ENCODE data around the gene MACROD1. TPM values are rescaled to one million over a fixed set of nuclear protein-coding genes. Genes with fewer than 3 reads are reported as not detected.

MACROD1 gene
- total RNA-seq, 2 experiments from 2014 or later = 13.5 to 16.1 TPM

- peaks cover 16% of the 10 kb centered on the region for H3K27me3 Mint-ChIP-seq
- no peak for DNase-seq
- no peak overlapping the region for H3K4me3 Mint-ChIP-seq
- POLR2A ChIA-PET = no interaction called here
- H3K4me1 Mint-ChIP-seq = no peaks in the 10 kb centered on the region
- H3K36me3 Mint-ChIP-seq = no peaks in the 10 kb centered on the region
- no peak for ATAC-seq (ENCODE audit: low read depth)
- H3K27ac Mint-ChIP-seq = no peak overlapping the region
- H3K9me3 Mint-ChIP-seq = no peaks in the 10 kb centered on the region
Observed at GRCh38 chr11:64040684-64041322, 125.1 kb downstream of the MACROD1 start.

GRCh38 chr11:64039012-64039665 is 126.8 kb downstream of the MACROD1 start:
- Mint-ChIP-seq H3K27ac (no peak overlapping the region), H3K27me3 (peaks cover 28% of the 10 kb centered on the region), H3K36me3 (no peaks in the 10 kb centered on the region), H3K4me1 (peaks cover 5% of the 10 kb centered on the region), H3K4me3 (no peak overlapping the region), H3K9me3 (no peaks in the 10 kb centered on the region)
- POLR2A ChIA-PET = no interaction called here
- DNase-seq = no peak
- ATAC-seq (ENCODE audit: low read depth) = no peak

GRCh38 chr11:64038500-64038899 is 127.4 kb downstream of the MACROD1 start:
- POLR2A ChIA-PET = no interaction called here
- H3K9me3 Mint-ChIP-seq = no peaks in the 10 kb centered on the region
- peaks cover 32% of the 10 kb centered on the region for H3K27me3 Mint-ChIP-seq
- peaks cover 5% of the 10 kb centered on the region for H3K4me1 Mint-ChIP-seq
- ATAC-seq (ENCODE audit: low read depth) (no peak), DNase-seq (no peak)
- no peaks in the 10 kb centered on the region for H3K36me3 Mint-ChIP-seq
- H3K27ac Mint-ChIP-seq = no peak overlapping the region
- no peak overlapping the region for H3K4me3 Mint-ChIP-seq

GRCh38 chr11:64037027-64037634 is 128.8 kb downstream of the MACROD1 start:
- POLR2A ChIA-PET = no interaction called here
- DNase-seq = no peak
- Mint-ChIP-seq H3K9me3 (no peaks in the 10 kb centered on the region), H3K4me3 (no peak overlapping the region), H3K4me1 (peaks cover 5% of the 10 kb centered on the region), H3K27ac (no peak overlapping the region), H3K27me3 (peaks cover 34% of the 10 kb centered on the region), H3K36me3 (no peaks in the 10 kb centered on the region)
- ATAC-seq (ENCODE audit: low read depth) = no peak

GRCh38 chr11:64036087-64037026 is 129.6 kb downstream of the MACROD1 start:
- DNase-seq = no peak
- POLR2A ChIA-PET = no interaction called here

GRCh38 chr11:64035576-64035975 is 130.3 kb downstream of the MACROD1 start, which contains the start of gene FLRT1:
TSS of gene FLRT1 (plus strand) at chr11:64035931. CDS start at chr11:64116268, 80,337 bp downstream.
- DNase-seq (no peak), ATAC-seq (ENCODE audit: low read depth) (no peak)
- POLR2A ChIA-PET = no interaction called here
- Mint-ChIP-seq H3K4me3 (peak within 1 kb of the TSS; percentile 27), H3K27me3 (peaks cover 34% of the 10 kb centered on the region), H3K27ac (no peak within 1 kb of the TSS), H3K9me3 (no peaks in the 10 kb centered on the region), H3K36me3 (no peaks in the 10 kb centered on the region), H3K4me1 (peaks cover 5% of the 10 kb centered on the region)

More at GRCh38 chr11:64036087-64037026, 129.6 kb downstream of the MACROD1 start:
- ATAC-seq (ENCODE audit: low read depth) = peak; percentile 20
- H3K36me3 Mint-ChIP-seq = no peaks in the 10 kb centered on the region
- H3K27me3 Mint-ChIP-seq = peaks cover 34% of the 10 kb centered on the region
- H3K9me3 Mint-ChIP-seq = no peaks in the 10 kb centered on the region
- no peak overlapping the region for H3K27ac Mint-ChIP-seq
- H3K4me1 Mint-ChIP-seq = peaks cover 5% of the 10 kb centered on the region
- no peak overlapping the region for H3K4me3 Mint-ChIP-seq

GRCh38 chr11:64035081-64035524 is 130.8 kb downstream of the MACROD1 start:
- POLR2A ChIA-PET = no interaction called here
- no peak for DNase-seq
- Mint-ChIP-seq H3K4me3 (peak overlapping the region; percentile 27), H3K27me3 (peaks cover 34% of the 10 kb centered on the region), H3K9me3 (no peaks in the 10 kb centered on the region), H3K4me1 (peaks cover 5% of the 10 kb centered on the region), H3K27ac (no peak overlapping the region), H3K36me3 (no peaks in the 10 kb centered on the region)
- no peak for ATAC-seq (ENCODE audit: low read depth)

GRCh38 chr11:64034411-64034811 is 131.5 kb downstream of the MACROD1 start:
- H3K27me3 Mint-ChIP-seq = peaks cover 34% of the 10 kb centered on the region
- H3K9me3 Mint-ChIP-seq = no peaks in the 10 kb centered on the region
- no peak overlapping the region for H3K4me3 Mint-ChIP-seq
- H3K27ac Mint-ChIP-seq = no peak overlapping the region
- POLR2A ChIA-PET = no interaction called here
- no peak for ATAC-seq (ENCODE audit: low read depth)
- DNase-seq = no peak
- H3K36me3 Mint-ChIP-seq = no peaks in the 10 kb centered on the region
- peaks cover 5% of the 10 kb centered on the region for H3K4me1 Mint-ChIP-seq

GRCh38 chr11:64032050-64032449 is 133.9 kb downstream of the MACROD1 start:
- POLR2A ChIA-PET = no interaction called here
- Mint-ChIP-seq H3K4me1 (peaks cover 7% of the 10 kb centered on the region), H3K4me3 (no peak overlapping the region), H3K9me3 (no peaks in the 10 kb centered on the region), H3K27me3 (peaks cover 27% of the 10 kb centered on the region), H3K27ac (no peak overlapping the region), H3K36me3 (no peaks in the 10 kb centered on the region)
- DNase-seq (no peak), ATAC-seq (ENCODE audit: low read depth) (no peak)

- Mint-ChIP-seq H3K4me3 (no peak overlapping the region), H3K27ac (no peak overlapping the region), H3K4me1 (peaks cover 7% of the 10 kb centered on the region), H3K9me3 (no peaks in the 10 kb centered on the region), H3K27me3 (peaks cover 24% of the 10 kb centered on the region), H3K36me3 (no peaks in the 10 kb centered on the region)
- DNase-seq (no peak), ATAC-seq (ENCODE audit: low read depth) (no peak)
- POLR2A ChIA-PET = no interaction called here
Observed at GRCh38 chr11:64031001-64031400, 134.9 kb downstream of the MACROD1 start.

GRCh38 chr11:64029773-64030172 is 136.1 kb downstream of the MACROD1 start:
- Mint-ChIP-seq H3K4me3 (no peak overlapping the region), H3K9me3 (no peaks in the 10 kb centered on the region), H3K4me1 (peaks cover 3% of the 10 kb centered on the region), H3K36me3 (no peaks in the 10 kb centered on the region), H3K27me3 (peaks cover 19% of the 10 kb centered on the region), H3K27ac (no peak overlapping the region)
- ATAC-seq (ENCODE audit: low read depth) (no peak), DNase-seq (no peak)
- POLR2A ChIA-PET = no interaction called here

GRCh38 chr11:64028398-64029115 is 137.4 kb downstream of the MACROD1 start:
- H3K27ac Mint-ChIP-seq = no peak overlapping the region
- no peaks in the 10 kb centered on the region for H3K36me3 Mint-ChIP-seq
- H3K27me3 Mint-ChIP-seq = peaks cover 8% of the 10 kb centered on the region
- no peak overlapping the region for H3K4me3 Mint-ChIP-seq
- peaks cover 2% of the 10 kb centered on the region for H3K4me1 Mint-ChIP-seq
- DNase-seq (no peak), ATAC-seq (ENCODE audit: low read depth) (no peak)
- H3K9me3 Mint-ChIP-seq = no peaks in the 10 kb centered on the region
- POLR2A ChIA-PET = no interaction called here
